Right atrium auricular region (tissue), 2 donors: ENCODE data around the gene UBE4B. TPM values are rescaled to one million over a fixed set of nuclear protein-coding genes. Genes with fewer than 3 reads are reported as not detected.

Experiments used
- DNase-seq: peaks from one replicate; pipeline ENCODE4 v3.0.0-alpha.2; 2019; ENCODE audit warnings: low spot score
- H3K27ac ChIP-seq, 2 donors: fragments of 200-600 bp; sonication (generic); 1 replicate in 1 of 2; 2 replicates in 1 of 2; pipeline ENCODE4 v1.5.1; 2016 to 2019
- H3K27me3 ChIP-seq, 2 donors: fragments of 200-600 bp; sonication (generic); one replicate each; pipeline versions ENCODE4 v1.5.1 to v1.6.0; 2017 to 2019
- H3K36me3 ChIP-seq: fragments of 200-600 bp; sonication (generic); one replicate; pipeline ENCODE4 v1.5.1; 2016
- H3K4me1 ChIP-seq, 2 donors: fragments of 200-600 bp; sonication (generic); one replicate each; pipeline versions ENCODE4 v1.5.1 to v1.6.0; 2017 to 2019
- H3K4me3 ChIP-seq, 2 donors: fragments of 200-600 bp; sonication (generic); 1 replicate in 1 of 2; 2 replicates in 1 of 2; pipeline ENCODE4 v1.5.1; 2017 to 2019; ENCODE audit warnings: mild to moderate bottlenecking in 1 of 2, moderate library complexity in 1 of 2
- H3K9me3 ChIP-seq, 2 donors: fragments of 200-600 bp; sonication (generic); one replicate each; pipeline ENCODE4 v1.5.1; 2019
- total RNA-seq, 2 donors: library from RNA; depleted of rRNA; stranded (reverse); fragments of >200 nt; gene quantifications; one replicate each; pipeline ENCODE4 v1.1.0, GENCODE V29; 2016
- TF ChIP-seq, protein P1 (sequence below), 2 donors: fragments of 200-600 bp; sonication (generic); IDR thresholded peaks; one replicate each; pipeline ENCODE4 v1.5.1; 2019; ENCODE audit warnings: antibody characterized with exemption in 2 of 2

UBE4B gene
- total RNA-seq, 2 donors from 2014 or later = 50.2 to 71.3 TPM

DNA sequence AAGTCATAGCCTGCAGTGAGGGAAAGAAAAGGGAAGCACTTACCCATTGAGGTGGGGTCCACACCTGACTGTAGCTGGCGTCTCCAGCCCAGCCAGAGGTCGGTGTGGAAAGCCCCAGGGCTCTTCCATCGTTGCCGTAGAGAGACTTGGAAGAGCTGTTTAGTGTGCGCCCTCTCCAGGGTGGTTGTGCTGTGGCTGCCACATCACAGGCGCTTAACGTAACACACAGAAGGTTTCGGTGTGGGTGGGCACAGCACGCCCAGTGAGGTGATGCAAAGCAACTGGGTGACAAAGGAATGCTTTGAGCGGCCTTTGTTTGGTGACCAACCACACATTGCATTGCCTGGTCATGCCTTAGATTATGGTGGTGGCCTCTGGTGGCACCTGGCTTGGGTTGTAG lies 140.8 kb downstream of the UBE4B start:
- Histone ChIP-seq H3K27ac (no peak overlapping the region), H3K9me3 (no peaks in the 10 kb centered on the region), H3K4me3 (no peak overlapping the region), H3K4me1 (no peaks in the 10 kb centered on the region), H3K36me3 (peaks cover 40% of the 10 kb centered on the region), H3K27me3 (no peaks in the 10 kb centered on the region)
- TF ChIP-seq, protein P1, sequence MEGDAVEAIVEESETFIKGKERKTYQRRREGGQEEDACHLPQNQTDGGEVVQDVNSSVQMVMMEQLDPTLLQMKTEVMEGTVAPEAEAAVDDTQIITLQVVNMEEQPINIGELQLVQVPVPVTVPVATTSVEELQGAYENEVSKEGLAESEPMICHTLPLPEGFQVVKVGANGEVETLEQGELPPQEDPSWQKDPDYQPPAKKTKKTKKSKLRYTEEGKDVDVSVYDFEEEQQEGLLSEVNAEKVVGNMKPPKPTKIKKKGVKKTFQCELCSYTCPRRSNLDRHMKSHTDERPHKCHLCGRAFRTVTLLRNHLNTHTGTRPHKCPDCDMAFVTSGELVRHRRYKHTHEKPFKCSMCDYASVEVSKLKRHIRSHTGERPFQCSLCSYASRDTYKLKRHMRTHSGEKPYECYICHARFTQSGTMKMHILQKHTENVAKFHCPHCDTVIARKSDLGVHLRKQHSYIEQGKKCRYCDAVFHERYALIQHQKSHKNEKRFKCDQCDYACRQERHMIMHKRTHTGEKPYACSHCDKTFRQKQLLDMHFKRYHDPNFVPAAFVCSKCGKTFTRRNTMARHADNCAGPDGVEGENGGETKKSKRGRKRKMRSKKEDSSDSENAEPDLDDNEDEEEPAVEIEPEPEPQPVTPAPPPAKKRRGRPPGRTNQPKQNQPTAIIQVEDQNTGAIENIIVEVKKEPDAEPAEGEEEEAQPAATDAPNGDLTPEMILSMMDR (IDR thresholded peaks at IDR 0.05) = no peak
- no peak for DNase-seq

GRCh38 chr1:10177876-10178275 lies 145.1 kb downstream of the UBE4B start:
- H3K27ac ChIP-seq = no peak overlapping the region
- H3K4me1 ChIP-seq = no peaks in the 10 kb centered on the region
- TF ChIP-seq, protein P1 (IDR thresholded peaks at IDR 0.05) = no peak
- H3K27me3 ChIP-seq = no peaks in the 10 kb centered on the region
- H3K36me3 ChIP-seq = peaks cover 32% of the 10 kb centered on the region
- no peak for DNase-seq
- no peak overlapping the region for H3K4me3 ChIP-seq
- no peaks in the 10 kb centered on the region for H3K9me3 ChIP-seq

DNA sequence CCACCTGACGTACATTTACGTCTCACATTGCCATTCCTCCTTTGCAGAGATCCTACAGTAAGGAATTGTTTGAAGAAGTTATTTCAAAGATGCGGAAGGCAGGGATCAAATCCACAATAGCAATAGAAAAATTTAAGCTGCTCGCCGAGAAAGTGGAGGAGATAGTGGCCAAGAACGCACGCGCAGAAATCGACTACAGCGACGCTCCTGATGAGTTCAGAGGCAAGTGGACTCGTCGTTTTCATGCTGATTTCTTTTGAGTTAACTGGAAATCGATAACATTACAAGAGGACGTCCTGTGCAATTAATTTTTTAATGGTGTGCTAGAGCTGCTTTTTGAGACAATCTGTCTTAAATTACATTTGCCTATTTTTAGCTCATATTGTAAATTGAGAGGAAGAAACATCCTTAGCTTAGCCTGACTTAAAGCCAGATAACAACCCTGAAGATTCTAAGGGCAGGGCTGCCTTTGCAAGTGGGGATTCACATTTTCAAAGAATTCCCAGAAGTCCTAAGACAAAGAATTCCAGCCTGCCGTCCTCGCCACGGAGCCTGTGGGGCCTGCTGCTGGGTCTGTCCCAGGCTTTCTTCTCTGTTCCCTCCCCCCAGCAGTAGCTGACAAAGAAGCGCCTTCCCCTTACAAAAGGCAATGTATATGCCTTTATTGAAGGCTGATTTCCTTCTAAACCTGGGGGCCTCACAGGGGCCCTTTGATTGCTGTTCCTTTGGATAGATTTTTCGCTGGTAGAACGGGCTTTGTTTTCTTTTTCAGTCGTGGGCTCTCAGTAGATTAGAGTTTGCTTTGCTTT lies 146.0 kb downstream of the UBE4B start:
- H3K4me1 ChIP-seq = no peaks in the 10 kb centered on the region
- no peak for DNase-seq
- no peak overlapping the region for H3K4me3 ChIP-seq
- peaks cover 25% of the 10 kb centered on the region for H3K36me3 ChIP-seq
- H3K9me3 ChIP-seq = no peaks in the 10 kb centered on the region
- H3K27me3 ChIP-seq = no peaks in the 10 kb centered on the region
- no peak overlapping the region for H3K27ac ChIP-seq
- TF ChIP-seq, protein P1 (IDR thresholded peaks at IDR 0.05) = no peak

- no peak overlapping the region for H3K4me3 ChIP-seq
- TF ChIP-seq, protein P1 (IDR thresholded peaks at IDR 0.05) = no peak
- H3K27ac ChIP-seq = no peak overlapping the region
- H3K27me3 ChIP-seq = no peaks in the 10 kb centered on the region
- peaks cover 22% of the 10 kb centered on the region for H3K36me3 ChIP-seq
- no peaks in the 10 kb centered on the region for H3K9me3 ChIP-seq
- no peak for DNase-seq
- H3K4me1 ChIP-seq = no peaks in the 10 kb centered on the region
Observed at GRCh38 chr1:10179406-10180091, 146.8 kb downstream of the UBE4B start.

GRCh38 chr1:10181154-10181553 lies 148.4 kb downstream of the UBE4B start:
- H3K9me3 ChIP-seq = no peaks in the 10 kb centered on the region
- TF ChIP-seq, protein P1 (IDR thresholded peaks at IDR 0.05) = no peak
- no peaks in the 10 kb centered on the region for H3K4me1 ChIP-seq
- H3K4me3 ChIP-seq = no peak overlapping the region
- no peaks in the 10 kb centered on the region for H3K27me3 ChIP-seq
- H3K36me3 ChIP-seq = peaks cover 16% of the 10 kb centered on the region
- H3K27ac ChIP-seq = no peak overlapping the region
- DNase-seq = no peak
